Right lung (tissue), 10 donors: ENCODE results near the gene MRPS2. TPM values are rescaled to one million over a fixed set of nuclear protein-coding genes. Genes with fewer than 3 reads are reported as not detected.
"Not testable (repeated sequence)": the region's sequence is repeated elsewhere in the genome, so short reads cannot be mapped to it uniquely, and the experiment has no call there.

Source experiments
- DNase-seq, 2 donors: peaks; one replicate each; pipeline ENCODE4 v3.0.0-alpha.2; 2013
- long read RNA-seq, 8 donors: transcript quantifications; one replicate each; lab custom pipeline, GENCODE V29; 2026
- polyA plus RNA-seq, 5 donors: library from polyadenylated mRNA; unstranded; fragments of 120-200 nt; gene quantifications; one replicate each; pipeline versions ENCODE4 v1.2.1 to v1.2.3, GENCODE V29; 2013; ENCODE audit warnings: inconsistent platforms in 1 of 5, low replicate concordance in 1 of 5; ENCODE audit not compliant: insufficient read length in 5 of 5, insufficient read depth in 1 of 5

The MRPS2 gene
- 10 to 100 TPM; 31.6 to 50.0 (median 39.6) TPM for polyA plus RNA-seq
- long read RNA-seq, donor 1, transcript MRPS2-201 (4 exons, 1,510 nt) = major isoform, 25 of 56 reads
- long read RNA-seq, donor 1, partial matches to known transcripts = 29 of 56 reads
- long read RNA-seq, donor 1, other reads (novel, unspliced or antisense) = 0 of 56 reads
- long read RNA-seq, donor 2, transcript MRPS2-201 (4 exons, 1,510 nt) = major isoform, 17 of 18 reads
- long read RNA-seq, donor 2, partial matches to known transcripts = 0 of 18 reads
- long read RNA-seq, donor 2, other reads (novel, unspliced or antisense) = 0 of 18 reads
- long read RNA-seq, donor 3, transcript MRPS2-201 (4 exons, 1,510 nt) = major isoform, 16 of 49 reads
- long read RNA-seq, donor 3, partial matches to known transcripts = 28 of 49 reads
- long read RNA-seq, donor 3, other reads (novel, unspliced or antisense) = 0 of 49 reads
- long read RNA-seq, donor 4, transcript MRPS2-201 (4 exons, 1,510 nt) = major isoform, 21 of 22 reads
- long read RNA-seq, donor 4, partial matches to known transcripts = 0 of 22 reads
- long read RNA-seq, donor 4, other reads (novel, unspliced or antisense) = 0 of 22 reads
- long read RNA-seq, donor 5, transcript MRPS2-201 (4 exons, 1,510 nt) = major isoform, 32 of 36 reads
- long read RNA-seq, donor 5, partial matches to known transcripts = 0 of 36 reads
- long read RNA-seq, donor 5, other reads (novel, unspliced or antisense) = 0 of 36 reads
- long read RNA-seq, donor 6, transcript MRPS2-201 (4 exons, 1,510 nt) = major isoform, 44 of 44 reads
- long read RNA-seq, donor 6, partial matches to known transcripts = 0 of 44 reads
- long read RNA-seq, donor 6, other reads (novel, unspliced or antisense) = 0 of 44 reads
- long read RNA-seq, donor 7, transcript MRPS2-201 (4 exons, 1,510 nt) = major isoform, 24 of 25 reads
- long read RNA-seq, donor 7, partial matches to known transcripts = 0 of 25 reads
- long read RNA-seq, donor 7, other reads (novel, unspliced or antisense) = 0 of 25 reads
- long read RNA-seq, donor 8, transcript MRPS2-201 (4 exons, 1,510 nt) = major isoform, 14 of 14 reads
- long read RNA-seq, donor 8, partial matches to known transcripts = 0 of 14 reads
- long read RNA-seq, donor 8, other reads (novel, unspliced or antisense) = 0 of 14 reads

GRCh38 chr9:135500525-135501260 is at the start of gene MRPS2:
MRPS2 (plus strand) TSS chr9:135500682; CDS start chr9:135500711, 29 bp downstream.
- DNase-seq = peak; percentile 85 to 89

- DNase-seq = no peak
These were observed 49.5 kb upstream of the MRPS2 start for GRCh38 chr9:135450956-135451355.

GRCh38 chr9:135451909-135452308 is 48.6 kb upstream of the MRPS2 start:
- DNase-seq = not testable (repeated sequence)

- no peak for DNase-seq
These were observed 45.7 kb upstream of the MRPS2 start for GRCh38 chr9:135454737-135455136.

GRCh38 chr9:135455401-135456030 is 45.0 kb upstream of the MRPS2 start:
- DNase-seq = no peak

GRCh38 chr9:135456436-135457104 is 43.9 kb upstream of the MRPS2 start:
- DNase-seq = no peak

GRCh38 chr9:135458478-135458877 is 42.0 kb upstream of the MRPS2 start:
- DNase-seq = not testable (repeated sequence)

GRCh38 chr9:135461936-135462335 is 38.5 kb upstream of the MRPS2 start:
- no peak for DNase-seq

- DNase-seq = no peak
These were observed 37.3 kb upstream of the MRPS2 start for GRCh38 chr9:135463140-135463539.

- DNase-seq = no peak
These were observed 36.3 kb upstream of the MRPS2 start for GRCh38 chr9:135464181-135464580.

GRCh38 chr9:135468854-135469521 is 31.5 kb upstream of the MRPS2 start:
- no peak for DNase-seq

- no peak for DNase-seq
These were observed 28.5 kb upstream of the MRPS2 start for GRCh38 chr9:135471791-135472640.

GRCh38 chr9:135473972-135474543 is 26.4 kb upstream of the MRPS2 start:
- no peak for DNase-seq

GRCh38 chr9:135474915-135475314 is 25.6 kb upstream of the MRPS2 start:
- DNase-seq = no peak

GRCh38 chr9:135476561-135477355 is 23.7 kb upstream of the MRPS2 start:
- DNase-seq = no peak

GRCh38 chr9:135478191-135478590 is 22.3 kb upstream of the MRPS2 start:
- DNase-seq = no peak

GRCh38 chr9:135478829-135479468 is 21.5 kb upstream of the MRPS2 start:
- DNase-seq = no peak
